NCI-H69 (cell line): ENCODE results near the gene MGLL.

ENCODE experiments used
- DNase-seq: peaks from one replicate; lab custom pipeline; 2025; lab: John Stamatoyannopoulos, UW

Gene MGLL

GRCh38 chr3:127758013-127758412, 64.3 kb downstream of the MGLL start:
- no peak for DNase-seq

- DNase-seq, result no peak
Measured at GRCh38 chr3:127755305-127755681, 67.0 kb downstream of the MGLL start.

- DNase-seq, result no peak
Measured at GRCh38 chr3:127754411-127755304, 67.7 kb downstream of the MGLL start.

- DNase-seq, result no peak
Measured at GRCh38 chr3:127753898-127754410, 68.4 kb downstream of the MGLL start.

GRCh38 chr3:127753338-127753737, 69.0 kb downstream of the MGLL start:
- no peak for DNase-seq

- DNase-seq, result no peak
Measured at GRCh38 chr3:127751782-127752181, 70.5 kb downstream of the MGLL start.

- peak; percentile 54 for DNase-seq
Measured at GRCh38 chr3:127751163-127751621, 71.1 kb downstream of the MGLL start.

GRCh38 chr3:127750226-127751031, 71.9 kb downstream of the MGLL start:
- peak; percentile 65 for DNase-seq

GRCh38 chr3:127749787-127750225, 72.5 kb downstream of the MGLL start:
- peak; percentile 29 for DNase-seq

- no peak for DNase-seq
Measured at GRCh38 chr3:127749361-127749760, 73.0 kb downstream of the MGLL start.

GRCh38 chr3:127748754-127749327, 73.5 kb downstream of the MGLL start:
- no peak for DNase-seq

GRCh38 chr3:127747751-127748521, 74.4 kb downstream of the MGLL start:
- peak; percentile 88 for DNase-seq

- DNase-seq, result no peak
Measured at GRCh38 chr3:127747066-127747465, 75.2 kb downstream of the MGLL start.

- peak; percentile 18 for DNase-seq
Measured at GRCh38 chr3:127746400-127747057, 75.8 kb downstream of the MGLL start.

- no peak for DNase-seq
Measured at GRCh38 chr3:127745656-127746399, 76.5 kb downstream of the MGLL start.

- DNase-seq, result no peak
Measured at GRCh38 chr3:127744875-127745274, 77.4 kb downstream of the MGLL start.

GRCh38 chr3:127744253-127744815, 78.0 kb downstream of the MGLL start:
- no peak for DNase-seq

- no peak for DNase-seq
Measured at GRCh38 chr3:127743351-127744252, 78.7 kb downstream of the MGLL start.

- DNase-seq, result no peak
Measured at GRCh38 chr3:127742580-127742979, 79.7 kb downstream of the MGLL start.
